PC-9 (cell line): ENCODE results near the gene NUDT5. TPM values are rescaled to one million over a fixed set of nuclear protein-coding genes. Genes with fewer than 3 reads are reported as not detected.

ENCODE experiments used
- BruUV-seq: library from RNA; stranded (reverse); fragments of 400-500 nt; replicated peaks from 2 replicates; lab custom pipeline; 2021; lab: Mats Ljungman, UMichigan
- CTCF ChIA-PET: fragments of 300-600 bp; sonication (Branson Sonifier 250); formaldehyde crosslinking; loops from one replicate; lab custom pipeline; 2022; ENCODE audit warnings: antibody characterized with exemption; lab: Charles Lee
- POLR2A ChIA-PET: fragments of 300-600 bp; sonication (Branson Sonifier 250); formaldehyde crosslinking; loops from one replicate; lab custom pipeline; 2022; ENCODE audit warnings: antibody characterized with exemption; ENCODE audit not compliant: unreplicated experiment; lab: Charles Lee
- DNase-seq, 2 experiments: peaks; one replicate each; pipeline versions ENCODE4 v3.0.0 to v3.0.0-alpha.2; 2015 to 2022; ENCODE audit warnings: mixed read lengths in 1 of 2
- H2AFZ ChIP-seq: fragments of 200-600 bp; sonication (generic); 2 replicates; pipeline ENCODE4 v1.8.1; 2017; ENCODE audit warnings: antibody characterized with exemption
- H3F3A ChIP-seq: fragments of 200-600 bp; sonication (generic); 2 replicates; pipeline ENCODE4 v1.8.1; 2017; ENCODE audit warnings: antibody characterized with exemption, mild to moderate bottlenecking, low read depth; ENCODE audit not compliant: insufficient read depth
- H3K27ac ChIP-seq: fragments of 200-600 bp; sonication (generic); 2 replicates; pipeline ENCODE4 v1.6.1; 2016; ENCODE audit warnings: mixed run types
- H3K27me3 ChIP-seq: fragments of 200-600 bp; sonication (generic); 2 replicates; pipeline ENCODE4 v1.6.1; 2016; ENCODE audit warnings: low read depth, mixed run types; ENCODE audit not compliant: insufficient read depth
- H3K36me3 ChIP-seq: fragments of 200-600 bp; sonication (generic); 2 replicates; pipeline ENCODE4 v1.6.1; 2016; ENCODE audit warnings: low read depth, mixed run types
- H3K4me1 ChIP-seq: fragments of 200-600 bp; sonication (generic); replicated peaks from 2 replicates; pipeline ENCODE4 v1.6.1; 2016; ENCODE audit warnings: mixed run types; ENCODE audit not compliant: insufficient read depth
- H3K4me2 ChIP-seq: fragments of 200-600 bp; sonication (generic); 2 replicates; pipeline ENCODE4 v1.6.1; 2017; ENCODE audit warnings: mixed run types
- H3K4me3 ChIP-seq: fragments of 200-600 bp; sonication (generic); 2 replicates; pipeline ENCODE4 v1.6.1; 2016; ENCODE audit warnings: mixed run types
- H3K79me2 ChIP-seq: fragments of 200-600 bp; sonication (generic); 2 replicates; pipeline ENCODE4 v1.6.1; 2017; ENCODE audit warnings: low read depth, mixed run types
- H3K9me2 ChIP-seq: fragments of 200-600 bp; sonication (generic); 2 replicates; pipeline ENCODE4 v1.8.1; 2017; ENCODE audit warnings: mild to moderate bottlenecking; ENCODE audit not compliant: insufficient read depth
- H3K9me3 ChIP-seq: fragments of 200-600 bp; sonication (generic); 2 replicates; pipeline ENCODE4 v1.8.1; 2016; ENCODE audit warnings: low read depth; ENCODE audit not compliant: insufficient read depth
- H4K20me1 ChIP-seq: fragments of 200-600 bp; sonication (generic); 2 replicates; pipeline ENCODE4 v1.8.1; 2017; ENCODE audit not compliant: insufficient read depth
- EZH2 ChIP-seq: fragments of 200-600 bp; sonication (generic); IDR thresholded peaks from 2 replicates; pipeline ENCODE4 v1.8.0; 2017; ENCODE audit warnings: antibody characterized with exemption, low read depth
- intact Hi-C: fragments of 100-400 bp; cut with micrococcal nuclease; formaldehyde crosslinking; loops from one replicate; pipeline ENCODE4 v1.10.0; 2022; ENCODE audit not compliant: unreplicated experiment
- total RNA-seq: library from RNA; stranded (reverse); gene quantifications from 2 replicates; pipeline ENCODE4 v1.2.3, GENCODE V29; 2021
- TF ChIP-seq, protein P1 (sequence below): fragments of 200-600 bp; sonication (generic); conservative IDR thresholded peaks from 2 replicates; pipeline ENCODE4 v1.6.1; 2017; ENCODE audit warnings: mixed run types, antibody characterized with exemption, mild to moderate bottlenecking, moderate library complexity

The NUDT5 gene
- total RNA-seq, 1 experiment from 2014 or later: 82.0 TPM

DNA sequence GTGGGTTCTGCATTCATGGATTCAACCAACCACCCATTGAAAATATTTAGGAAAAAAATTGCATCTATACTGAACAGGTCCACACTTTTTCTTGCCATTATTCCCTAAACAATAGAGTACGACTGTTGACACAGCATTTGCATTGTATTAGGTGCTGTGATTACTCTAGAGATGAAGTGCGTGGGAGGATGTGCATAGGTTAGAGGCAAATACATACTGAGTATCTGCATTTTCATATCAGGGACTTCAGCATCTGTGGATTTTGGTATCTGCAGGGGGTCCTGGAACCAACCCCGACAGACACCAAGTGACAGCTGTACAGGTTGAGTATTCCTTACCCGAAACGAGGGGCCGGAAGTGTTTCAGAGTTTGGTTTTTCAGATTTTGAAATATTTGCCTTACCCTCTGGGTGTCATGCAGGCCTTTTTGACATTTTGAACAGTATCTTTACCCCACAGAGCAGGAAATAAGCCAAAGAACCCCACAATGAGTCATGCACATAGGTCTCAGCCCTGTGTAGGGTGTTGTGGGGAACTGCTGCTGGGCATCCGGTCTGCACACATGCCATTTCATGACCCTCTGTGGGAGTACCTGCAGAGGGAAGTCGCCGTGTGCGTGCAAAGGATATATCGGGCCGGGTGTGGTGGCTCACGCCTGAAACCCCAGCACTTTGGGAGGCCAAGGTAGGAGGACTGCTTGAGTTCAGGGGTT, 14.5 kb downstream of the NUDT5 start:
- no peaks in the 10 kb centered on the region for H3K27me3 ChIP-seq
- H3K4me2 ChIP-seq: no peak overlapping the region
- DNase-seq: no peak
- intact Hi-C loops: no loop called here
- H3K36me3 ChIP-seq: no peaks in the 10 kb centered on the region
- H3K9me3 ChIP-seq: no peaks in the 10 kb centered on the region
- no peak overlapping the region for H3K27ac ChIP-seq
- no TSS peak for BruUV-seq
- no peak overlapping the region for H2AFZ ChIP-seq
- H4K20me1 ChIP-seq: no peaks in the 10 kb centered on the region
- TF ChIP-seq EZH2: no peak
- TF ChIP-seq, protein P1, sequence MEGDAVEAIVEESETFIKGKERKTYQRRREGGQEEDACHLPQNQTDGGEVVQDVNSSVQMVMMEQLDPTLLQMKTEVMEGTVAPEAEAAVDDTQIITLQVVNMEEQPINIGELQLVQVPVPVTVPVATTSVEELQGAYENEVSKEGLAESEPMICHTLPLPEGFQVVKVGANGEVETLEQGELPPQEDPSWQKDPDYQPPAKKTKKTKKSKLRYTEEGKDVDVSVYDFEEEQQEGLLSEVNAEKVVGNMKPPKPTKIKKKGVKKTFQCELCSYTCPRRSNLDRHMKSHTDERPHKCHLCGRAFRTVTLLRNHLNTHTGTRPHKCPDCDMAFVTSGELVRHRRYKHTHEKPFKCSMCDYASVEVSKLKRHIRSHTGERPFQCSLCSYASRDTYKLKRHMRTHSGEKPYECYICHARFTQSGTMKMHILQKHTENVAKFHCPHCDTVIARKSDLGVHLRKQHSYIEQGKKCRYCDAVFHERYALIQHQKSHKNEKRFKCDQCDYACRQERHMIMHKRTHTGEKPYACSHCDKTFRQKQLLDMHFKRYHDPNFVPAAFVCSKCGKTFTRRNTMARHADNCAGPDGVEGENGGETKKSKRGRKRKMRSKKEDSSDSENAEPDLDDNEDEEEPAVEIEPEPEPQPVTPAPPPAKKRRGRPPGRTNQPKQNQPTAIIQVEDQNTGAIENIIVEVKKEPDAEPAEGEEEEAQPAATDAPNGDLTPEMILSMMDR: no peak
- H3K4me3 ChIP-seq: no peak overlapping the region
- no peaks in the 10 kb centered on the region for H3K79me2 ChIP-seq
- H3K4me1 ChIP-seq: no peaks in the 10 kb centered on the region
- ChIA-PET POLR2A (interaction anchor here (0.6 kb wide), 1 partner anchor 154 kb away, joined by 8 read pairs; no protein-coding TSS in a partner anchor), CTCF (no interaction called here)
- no peaks in the 10 kb centered on the region for H3F3A ChIP-seq
- no peaks in the 10 kb centered on the region for H3K9me2 ChIP-seq

DNA sequence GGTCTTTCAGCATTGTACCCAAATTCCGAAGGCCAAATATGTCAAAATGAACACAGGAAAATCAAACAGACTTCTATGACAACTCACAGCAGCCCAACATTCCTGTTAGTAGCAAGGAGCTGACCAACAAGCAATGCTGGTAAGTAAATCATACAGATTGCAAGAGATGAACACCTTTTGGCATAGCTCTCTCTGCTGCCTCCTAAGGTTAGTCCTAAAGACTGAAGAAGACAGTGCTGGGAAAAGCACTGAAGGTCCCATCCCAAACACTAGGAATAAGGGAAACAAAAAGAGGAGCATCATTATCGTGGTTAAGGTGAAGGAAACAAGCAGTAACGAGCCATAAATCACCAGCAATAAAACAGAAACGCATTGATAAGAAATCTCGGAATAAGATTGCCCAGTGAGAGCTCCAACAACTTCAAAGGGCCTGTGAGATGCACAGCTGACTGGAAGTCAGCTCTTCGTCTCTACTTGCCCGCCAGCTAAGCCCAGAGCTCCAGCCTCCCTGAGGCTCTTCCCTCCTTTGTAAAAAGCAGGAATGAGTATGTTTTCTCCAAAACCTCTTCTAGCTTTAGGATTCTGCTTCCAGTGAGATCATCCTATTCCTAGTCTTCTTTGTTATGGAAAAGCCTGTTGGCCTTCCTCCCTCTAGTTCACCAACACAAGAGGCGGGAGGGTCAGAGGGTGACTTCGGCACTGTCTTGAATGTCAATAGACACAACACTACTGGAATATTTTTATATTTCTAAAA, 15.3 kb downstream of the NUDT5 start:
- intact Hi-C loops: no loop called here
- no TSS peak for BruUV-seq
- POLR2A ChIA-PET: no interaction called here

DNA sequence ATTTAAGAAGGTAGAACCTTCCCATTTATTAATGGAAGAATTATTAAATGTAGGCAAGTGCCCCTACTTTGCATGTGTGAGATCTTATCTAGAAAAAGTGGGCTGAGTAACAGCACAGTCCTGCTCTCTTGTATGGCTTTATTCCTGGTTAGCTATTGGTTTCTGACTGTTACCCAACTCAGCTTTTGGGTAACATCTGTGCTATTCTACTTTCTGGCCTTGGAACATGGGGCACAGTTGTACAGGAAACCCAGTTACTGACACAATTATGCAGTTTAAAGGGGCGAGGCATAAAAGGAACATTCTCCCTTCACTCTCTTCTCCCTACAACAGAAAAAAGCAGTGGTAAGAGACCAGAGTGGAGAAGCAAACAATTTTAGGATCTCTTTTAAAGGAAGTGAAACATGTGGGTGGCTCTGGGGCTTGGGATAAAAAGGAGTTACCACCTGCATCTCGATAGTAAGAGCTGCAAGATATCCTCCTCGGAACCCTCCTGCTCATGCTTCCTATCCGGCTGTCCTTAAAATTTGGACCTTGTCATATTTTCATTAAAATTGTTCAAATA, 16.0 kb downstream of the NUDT5 start:
- POLR2A ChIA-PET: interaction anchor here (0.6 kb wide), 1 partner anchor 469 kb away, joined by 3 read pairs; no protein-coding TSS in a partner anchor
- no peak overlapping the region for H3K4me2 ChIP-seq
- no peaks in the 10 kb centered on the region for H3K9me2 ChIP-seq
- H4K20me1 ChIP-seq: no peaks in the 10 kb centered on the region
- intact Hi-C loops: no loop called here
- no peaks in the 10 kb centered on the region for H3K4me1 ChIP-seq
- H3K9me3 ChIP-seq: no peaks in the 10 kb centered on the region
- no peaks in the 10 kb centered on the region for H3K27me3 ChIP-seq
- H3K79me2 ChIP-seq: no peaks in the 10 kb centered on the region
- DNase-seq: no peak
- H3K4me3 ChIP-seq: no peak overlapping the region
- no peak overlapping the region for H2AFZ ChIP-seq
- no peak for TF ChIP-seq EZH2
- TF ChIP-seq, protein P1: no peak
- H3K27ac ChIP-seq: no peak overlapping the region
- no peaks in the 10 kb centered on the region for H3K36me3 ChIP-seq
- H3F3A ChIP-seq: no peaks in the 10 kb centered on the region
- CTCF ChIA-PET: no interaction called here
- BruUV-seq: no TSS peak

More for the DNA sequence above, 15.3 kb downstream of the NUDT5 start:
- no peaks in the 10 kb centered on the region for H3K79me2 ChIP-seq
- no peak overlapping the region for H2AFZ ChIP-seq
- CTCF ChIA-PET: interaction anchor here (0.5 kb wide), 1 partner anchor 76 kb away, joined by 4 read pairs; no protein-coding TSS in a partner anchor
- no peak for DNase-seq
- no peaks in the 10 kb centered on the region for H3K36me3 ChIP-seq
- no peak overlapping the region for H3K4me3 ChIP-seq
- H3F3A ChIP-seq: no peaks in the 10 kb centered on the region
- no peaks in the 10 kb centered on the region for H4K20me1 ChIP-seq
- no peaks in the 10 kb centered on the region for H3K27me3 ChIP-seq
- H3K4me2 ChIP-seq: no peak overlapping the region
- no peaks in the 10 kb centered on the region for H3K4me1 ChIP-seq
- no peaks in the 10 kb centered on the region for H3K9me3 ChIP-seq
- no peaks in the 10 kb centered on the region for H3K9me2 ChIP-seq
- H3K27ac ChIP-seq: no peak overlapping the region
- TF ChIP-seq, protein P1: no peak
- no peak for TF ChIP-seq EZH2
